GM12873 (cell line): ENCODE measurements around the gene SLC10A2.

ENCODE experiments used
- CTCF ChIP-seq: IDR thresholded peaks from 2 replicates; pipeline ENCODE4 v1.5.1; 2012; ENCODE audit warnings: low read depth, mild to moderate bottlenecking, moderate library complexity, low read length, control low read depth; ENCODE audit not compliant: insufficient read depth; ENCODE audit errors: missing control alignments

Gene SLC10A2

DNA sequence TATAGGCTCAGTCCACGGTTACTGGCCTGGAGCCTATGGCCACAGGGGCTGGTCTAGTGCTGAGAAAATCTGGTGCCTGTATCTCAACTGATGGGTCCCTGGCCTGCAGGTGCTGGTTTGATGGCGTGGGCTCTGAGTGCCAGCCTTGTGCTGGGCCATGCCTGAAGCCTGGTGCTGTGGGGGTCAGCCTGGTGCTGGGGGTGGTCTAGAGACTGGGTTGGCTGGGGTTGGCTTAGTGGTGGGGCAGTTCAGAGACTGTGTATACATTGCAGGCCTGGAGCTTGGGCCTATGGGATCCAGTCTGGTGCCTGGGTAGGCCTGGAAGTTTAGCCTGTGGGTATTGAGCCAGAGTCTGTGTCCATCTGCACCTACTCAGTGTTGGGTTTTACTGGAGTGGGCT lies 36.4 kb downstream of the SLC10A2 start:
- TF ChIP-seq CTCF: no peak

GRCh38 chr13:103022336-103022735 lies 43.9 kb downstream of the SLC10A2 start:
- TF ChIP-seq CTCF: no peak

DNA sequence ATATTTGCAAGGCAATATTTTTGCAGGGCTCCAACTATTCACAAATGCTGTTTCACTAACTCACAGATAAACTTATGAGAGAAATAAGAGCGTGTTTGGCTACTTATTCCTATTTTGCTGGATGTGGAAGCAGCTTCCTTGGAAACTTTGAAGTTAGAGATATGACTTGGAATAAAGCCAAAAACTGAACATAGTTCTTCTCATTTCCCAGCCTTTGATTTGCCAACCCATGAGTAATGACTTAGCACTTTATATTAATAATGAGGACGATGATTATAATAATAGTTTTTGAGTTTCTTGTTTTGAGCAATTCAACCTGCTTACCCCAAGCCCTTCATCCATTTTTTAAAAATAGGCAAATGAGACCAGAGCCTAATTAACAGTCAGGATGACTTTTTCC lies 47.7 kb downstream of the SLC10A2 start:
- no peak for TF ChIP-seq CTCF

GRCh38 chr13:103012646-103013045 lies 53.6 kb downstream of the SLC10A2 start:
- TF ChIP-seq CTCF: no peak

DNA sequence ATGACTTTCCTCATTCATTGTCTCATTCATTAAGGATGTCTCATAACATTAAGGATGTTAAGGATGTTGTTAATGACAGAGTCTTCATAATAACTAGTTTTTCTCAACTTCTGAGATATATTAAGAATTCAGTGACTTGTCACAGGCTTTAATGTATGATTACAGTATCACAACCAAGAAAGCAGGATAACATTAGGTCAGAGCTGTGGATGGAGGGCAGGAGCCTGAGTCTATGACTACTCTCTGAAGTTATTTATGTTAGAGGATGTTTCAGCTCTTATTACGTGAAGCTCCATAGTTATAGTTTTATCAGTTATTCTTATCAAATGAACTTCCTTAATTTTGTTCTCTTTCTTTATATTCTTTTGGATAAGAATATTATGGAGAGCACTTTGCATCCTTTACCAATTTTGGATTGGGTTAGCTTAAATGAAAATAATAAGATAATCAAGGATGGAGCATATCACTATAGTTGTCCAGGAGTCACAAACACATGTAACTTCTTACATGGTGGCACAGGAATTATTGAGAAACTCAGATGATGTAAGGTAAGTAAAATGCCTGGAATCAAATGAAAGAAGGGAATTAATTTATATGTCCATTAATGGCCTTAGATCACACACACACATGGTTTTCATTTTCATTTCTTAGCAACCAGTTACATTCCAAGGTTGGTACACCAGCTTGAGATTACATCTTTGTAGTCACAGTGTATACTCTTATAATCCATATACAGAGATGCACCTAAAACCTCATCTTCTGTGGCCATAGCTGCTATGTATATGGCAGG lies 57.0 kb downstream of the SLC10A2 start:
- TF ChIP-seq CTCF: no peak

GRCh38 chr13:103007427-103007762 lies 58.8 kb downstream of the SLC10A2 start:
- no peak for TF ChIP-seq CTCF

DNA sequence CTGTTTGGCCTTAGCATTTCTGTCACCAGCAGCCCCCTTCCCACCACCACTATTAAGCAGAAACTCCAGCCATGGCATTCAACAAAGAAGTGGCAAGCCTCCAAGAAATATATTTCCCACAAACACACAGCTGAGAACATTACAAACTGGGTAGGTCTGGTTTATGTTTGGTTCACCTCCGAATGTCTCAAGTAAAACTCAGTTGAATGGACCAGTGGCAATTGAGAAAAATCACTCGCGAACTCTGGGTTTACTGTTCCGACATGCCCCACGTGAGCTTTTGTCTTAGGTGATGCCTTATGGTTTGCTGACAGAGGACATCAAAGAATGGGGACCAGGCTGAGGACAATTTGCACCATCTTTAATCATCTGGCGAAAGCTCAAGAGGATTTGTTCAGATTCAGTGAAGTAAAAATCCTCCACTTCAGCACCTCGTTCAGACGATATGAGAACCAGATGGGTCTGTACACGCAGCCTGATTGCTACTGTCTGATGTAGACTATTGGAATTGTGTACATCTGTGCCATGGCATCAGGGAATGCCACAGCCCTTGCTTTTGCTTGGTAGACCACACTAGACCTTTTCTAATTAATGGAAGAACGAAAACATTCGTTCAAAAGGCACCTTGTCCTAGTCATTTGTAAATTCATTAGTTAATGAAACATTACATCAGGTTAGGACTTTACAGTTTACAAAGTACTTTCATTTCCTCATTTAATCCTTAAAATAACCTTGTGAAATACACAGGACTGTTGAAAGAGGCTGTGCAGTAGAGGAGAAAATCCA lies 59.4 kb downstream of the SLC10A2 start:
- TF ChIP-seq CTCF: no peak
